ENCODE results near the gene ABI2. TPM values are rescaled to one million over a fixed set of nuclear protein-coding genes. Genes with fewer than 3 reads are reported as not detected.

ABI2 gene
- polyA plus RNA-seq, 1 of the 3 experiments (the other 2 are of a cell fraction): 51.5 TPM

GRCh38 chr2:203484266-203485112, 156.3 kb downstream of the ABI2 start:
- peaks cover 20 to 34% of the 10 kb centered on the region in 2 experiments for H3K36me3 ChIP-seq (replicated peaks in 1 of 2; ENCODE audit: control insufficient read depth in 1 of 2, insufficient read depth in 2 of 2, low read length in 1 of 2)
- H3K4me3 ChIP-seq (ENCODE audit: low read depth in 2 of 2, low read length in 1 of 2): no peak overlapping the region
- H3K4me1 ChIP-seq (ENCODE audit: control insufficient read depth in 1 of 2, insufficient read depth in 2 of 2, low read depth in 1 of 2, low read length in 1 of 2): no peaks in the 10 kb centered on the region
- H4K20me1 ChIP-seq (ENCODE audit: insufficient read depth): no peaks in the 10 kb centered on the region
- H3K4me2 ChIP-seq: no peak overlapping the region
- H3F3A ChIP-seq (replicated peaks; ENCODE audit: insufficient read depth): no peaks in the 10 kb centered on the region
- H3K27me3 ChIP-seq (ENCODE audit: insufficient read depth): no peaks in the 10 kb centered on the region
- no peak overlapping the region for H3K9ac ChIP-seq
- ChIA-PET POLR2A (no interaction called here), CTCF (interaction anchor here (0.7 to 1.3 kb wide), 4 partner anchors 166 to 422 kb away, joined by 3 to 5 read pairs (median 4); no protein-coding TSS in a partner anchor)
- no peaks in the 10 kb centered on the region for H3K9me2 ChIP-seq
- WGBS (ENCODE audit: low lambda C conversion rate): 95% methylated on average over 8 of the region's 8 CpGs
- TF ChIP-seq RAD21 (IDR thresholded peaks at IDR 0.05; ENCODE audit: low read length): peak; percentile 74
- TF ChIP-seq NFIC (IDR thresholded peaks at IDR 0.05; ENCODE audit: borderline replicate concordance): no peak
- peak; percentile 63 for TF ChIP-seq SMC3 (IDR thresholded peaks at IDR 0.05; ENCODE audit: low read depth, low read length)
- TF ChIP-seq, protein P1, sequence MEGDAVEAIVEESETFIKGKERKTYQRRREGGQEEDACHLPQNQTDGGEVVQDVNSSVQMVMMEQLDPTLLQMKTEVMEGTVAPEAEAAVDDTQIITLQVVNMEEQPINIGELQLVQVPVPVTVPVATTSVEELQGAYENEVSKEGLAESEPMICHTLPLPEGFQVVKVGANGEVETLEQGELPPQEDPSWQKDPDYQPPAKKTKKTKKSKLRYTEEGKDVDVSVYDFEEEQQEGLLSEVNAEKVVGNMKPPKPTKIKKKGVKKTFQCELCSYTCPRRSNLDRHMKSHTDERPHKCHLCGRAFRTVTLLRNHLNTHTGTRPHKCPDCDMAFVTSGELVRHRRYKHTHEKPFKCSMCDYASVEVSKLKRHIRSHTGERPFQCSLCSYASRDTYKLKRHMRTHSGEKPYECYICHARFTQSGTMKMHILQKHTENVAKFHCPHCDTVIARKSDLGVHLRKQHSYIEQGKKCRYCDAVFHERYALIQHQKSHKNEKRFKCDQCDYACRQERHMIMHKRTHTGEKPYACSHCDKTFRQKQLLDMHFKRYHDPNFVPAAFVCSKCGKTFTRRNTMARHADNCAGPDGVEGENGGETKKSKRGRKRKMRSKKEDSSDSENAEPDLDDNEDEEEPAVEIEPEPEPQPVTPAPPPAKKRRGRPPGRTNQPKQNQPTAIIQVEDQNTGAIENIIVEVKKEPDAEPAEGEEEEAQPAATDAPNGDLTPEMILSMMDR (IDR thresholded peaks at IDR 0.05): peak; percentile 60
- peaks cover 43% of the 10 kb centered on the region for H3K79me2 ChIP-seq (ENCODE audit: insufficient read depth)
- no peak overlapping the region for H3K27ac ChIP-seq (ENCODE audit: low read depth in 2 of 2, low read length in 1 of 2)
- no peak for DNase-seq
- H3K9me3 ChIP-seq: no peaks in the 10 kb centered on the region
- no peak overlapping the region for H2AFZ ChIP-seq (ENCODE audit: low read depth)

GRCh38 chr2:203489531-203489930, 161.3 kb downstream of the ABI2 start:
- Histone ChIP-seq H2AFZ (ENCODE audit: low read depth) (no peak overlapping the region), H4K20me1 (ENCODE audit: insufficient read depth) (no peaks in the 10 kb centered on the region), H3K9me2 (no peaks in the 10 kb centered on the region), H3K4me3 (ENCODE audit: low read depth in 2 of 2, low read length in 1 of 2) (no peak overlapping the region), H3K4me1 (ENCODE audit: control insufficient read depth in 1 of 2, insufficient read depth in 2 of 2, low read depth in 1 of 2, low read length in 1 of 2) (peaks cover 0 to 12% of the 10 kb centered on the region in 2 experiments; a peak in 1 of 4 replicates), H3K9me3 (no peaks in the 10 kb centered on the region), H3K79me2 (ENCODE audit: insufficient read depth) (peaks cover 31% of the 10 kb centered on the region), H3K9ac (no peak overlapping the region), H3K27me3 (ENCODE audit: insufficient read depth) (no peaks in the 10 kb centered on the region), H3K27ac (ENCODE audit: low read depth in 2 of 2, low read length in 1 of 2) (no peak overlapping the region), H3K36me3 (replicated peaks in 1 of 2; ENCODE audit: control insufficient read depth in 1 of 2, insufficient read depth in 2 of 2, low read length in 1 of 2) (peaks cover 28 to 66% of the 10 kb centered on the region in 2 experiments), H3F3A (replicated peaks; ENCODE audit: insufficient read depth) (no peaks in the 10 kb centered on the region), H3K4me2 (no peak overlapping the region)
- ChIA-PET CTCF (no interaction called here), POLR2A (no interaction called here)
- WGBS (ENCODE audit: low lambda C conversion rate): 97% methylated on average over 6 of the region's 6 CpGs
- no peak for DNase-seq
- no peak for TF ChIP-seq RXRA (IDR thresholded peaks at IDR 0.05; ENCODE audit: borderline replicate concordance, low read depth)
- TF ChIP-seq, protein P2, sequence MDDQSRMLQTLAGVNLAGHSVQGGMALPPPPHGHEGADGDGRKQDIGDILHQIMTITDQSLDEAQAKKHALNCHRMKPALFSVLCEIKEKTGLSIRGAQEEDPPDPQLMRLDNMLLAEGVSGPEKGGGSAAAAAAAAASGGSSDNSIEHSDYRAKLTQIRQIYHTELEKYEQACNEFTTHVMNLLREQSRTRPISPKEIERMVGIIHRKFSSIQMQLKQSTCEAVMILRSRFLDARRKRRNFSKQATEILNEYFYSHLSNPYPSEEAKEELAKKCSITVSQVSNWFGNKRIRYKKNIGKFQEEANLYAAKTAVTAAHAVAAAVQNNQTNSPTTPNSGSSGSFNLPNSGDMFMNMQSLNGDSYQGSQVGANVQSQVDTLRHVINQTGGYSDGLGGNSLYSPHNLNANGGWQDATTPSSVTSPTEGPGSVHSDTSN (IDR thresholded peaks at IDR 0.05): no peak
- TF ChIP-seq IRF3 (IDR thresholded peaks at IDR 0.05; ENCODE audit: low read depth, low read length): no peak
- TF ChIP-seq RAD21 (IDR thresholded peaks at IDR 0.05; ENCODE audit: low read length): no peak
- TF ChIP-seq GATA2 (CRISPR knock-in tag; IDR thresholded peaks at IDR 0.05): no peak
- TF ChIP-seq SMC3 (IDR thresholded peaks at IDR 0.05; ENCODE audit: low read depth, low read length): no peak
- no peak for TF ChIP-seq SIN3A (IDR thresholded peaks at IDR 0.05; ENCODE audit: borderline replicate concordance, low read depth, low read length)
- TF ChIP-seq FOXJ3 (CRISPR knock-in tag; IDR thresholded peaks at IDR 0.05): no peak
- TF ChIP-seq TAF1 (IDR thresholded peaks at IDR 0.05; ENCODE audit: borderline replicate concordance, low read depth, low read length): no peak
- TF ChIP-seq, protein P1 (IDR thresholded peaks at IDR 0.05): no peak
